Mucosa of descending colon (tissue), 3 donors: Measurements from ENCODE around the gene KRTAP9-1. TPM values are rescaled to one million over a fixed set of nuclear protein-coding genes. Genes with fewer than 3 reads are reported as not detected.
"Not testable (repeated sequence)": the region's sequence is repeated elsewhere in the genome, so short reads cannot be mapped to it uniquely, and the experiment has no call there.

Source experiments
- ATAC-seq: fragments of 200-7000 bp; cut with Tn5 transposase; one replicate; pipeline ENCODE4 v1.9.1; 2020; ENCODE audit warnings: mild to moderate bottlenecking, moderate library complexity
- DNase-seq, 3 donors: peaks; one replicate each; pipeline ENCODE4 v3.0.0-alpha.2; 2020
- H3K36me3 ChIP-seq: fragments of 200-600 bp; one replicate; pipeline ENCODE4 v1.8.0; 2021; ENCODE audit warnings: low read depth, mild to moderate bottlenecking
- H3K4me1 ChIP-seq: fragments of 200-600 bp; one replicate; pipeline ENCODE4 v1.8.0; 2021; ENCODE audit warnings: low read depth, mild to moderate bottlenecking
- H3K4me3 ChIP-seq: fragments of 200-600 bp; one replicate; pipeline ENCODE4 v1.8.0; 2021; ENCODE audit warnings: mild to moderate bottlenecking
- H3K9me3 ChIP-seq: fragments of 200-600 bp; one replicate; pipeline ENCODE4 v1.8.0; 2021; ENCODE audit warnings: mild to moderate bottlenecking
- intact Hi-C, 2 donors: fragments of 100-400 bp; cut with DNase I in 1 of 2; cut with micrococcal nuclease in 1 of 2; formaldehyde crosslinking; loops; one replicate each; pipeline versions ENCODE4 v1.11.0 to v1.11.1; 2022; cut with DNase I, micrococcal nuclease
- total RNA-seq, 3 donors: library from RNA; stranded (reverse); fragmentation: NEBNext Ultra II Directional in 2 of 3; extraction: Animal tissue kit (Norgen Biotek cat#: 25700) in 2 of 3; gene quantifications; one replicate each; pipeline versions ENCODE4 v1.2.1 to v1.2.4, GENCODE V29; 2021 to 2023
- TF ChIP-seq, protein P1 (sequence below): fragments of 200-600 bp; IDR thresholded peaks from one replicate; pipeline ENCODE4 v1.8.0; 2022; ENCODE audit warnings: antibody characterized with exemption, mild to moderate bottlenecking
- donor health status: DM: no; HTN: no; CAD: no; lungs with moderate emphysema.
- donor health status: DM: no; HTN: no; CAD: no.
- donor health status: DM: no; HTN: yes; CAD: no.

The KRTAP9-1 gene
- total RNA-seq, 3 donors from 2014 or later = not detected

DNA sequence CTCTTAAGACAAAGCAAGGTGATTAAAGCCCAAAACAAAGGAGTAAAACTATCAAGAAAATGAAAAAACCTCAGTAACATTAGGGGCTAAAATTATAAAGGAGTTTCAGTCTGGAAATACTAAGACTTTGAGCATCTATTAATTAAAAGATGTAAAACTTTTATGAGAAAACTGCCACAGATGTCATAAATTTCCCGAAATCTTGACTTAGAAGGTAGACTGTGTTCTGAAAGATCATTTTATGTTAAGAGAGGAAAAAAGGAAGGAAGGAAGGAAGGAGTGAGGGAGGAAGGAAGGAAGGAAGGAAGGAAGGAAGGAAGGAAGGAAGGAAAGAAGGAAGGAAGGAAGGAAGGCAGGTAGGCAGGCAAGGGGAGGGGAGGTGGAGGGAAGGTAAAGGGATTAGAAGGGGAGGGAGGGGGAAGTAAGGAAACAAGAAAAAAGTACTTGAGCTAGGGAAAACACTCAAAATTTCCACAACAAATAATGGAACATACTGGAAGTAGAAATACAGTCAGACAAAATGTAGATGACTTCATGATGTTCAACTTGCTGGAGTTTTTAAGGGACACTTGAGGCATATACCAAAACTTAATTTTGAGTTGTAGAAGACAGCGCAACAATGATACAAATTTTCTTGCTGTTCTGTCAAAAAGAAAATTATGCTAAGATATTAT is 42.0 kb upstream of the KRTAP9-1 start:
- TF ChIP-seq, protein P1, sequence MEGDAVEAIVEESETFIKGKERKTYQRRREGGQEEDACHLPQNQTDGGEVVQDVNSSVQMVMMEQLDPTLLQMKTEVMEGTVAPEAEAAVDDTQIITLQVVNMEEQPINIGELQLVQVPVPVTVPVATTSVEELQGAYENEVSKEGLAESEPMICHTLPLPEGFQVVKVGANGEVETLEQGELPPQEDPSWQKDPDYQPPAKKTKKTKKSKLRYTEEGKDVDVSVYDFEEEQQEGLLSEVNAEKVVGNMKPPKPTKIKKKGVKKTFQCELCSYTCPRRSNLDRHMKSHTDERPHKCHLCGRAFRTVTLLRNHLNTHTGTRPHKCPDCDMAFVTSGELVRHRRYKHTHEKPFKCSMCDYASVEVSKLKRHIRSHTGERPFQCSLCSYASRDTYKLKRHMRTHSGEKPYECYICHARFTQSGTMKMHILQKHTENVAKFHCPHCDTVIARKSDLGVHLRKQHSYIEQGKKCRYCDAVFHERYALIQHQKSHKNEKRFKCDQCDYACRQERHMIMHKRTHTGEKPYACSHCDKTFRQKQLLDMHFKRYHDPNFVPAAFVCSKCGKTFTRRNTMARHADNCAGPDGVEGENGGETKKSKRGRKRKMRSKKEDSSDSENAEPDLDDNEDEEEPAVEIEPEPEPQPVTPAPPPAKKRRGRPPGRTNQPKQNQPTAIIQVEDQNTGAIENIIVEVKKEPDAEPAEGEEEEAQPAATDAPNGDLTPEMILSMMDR = no peak
- intact Hi-C loops = no loop called here
- ATAC-seq = no peak

DNA sequence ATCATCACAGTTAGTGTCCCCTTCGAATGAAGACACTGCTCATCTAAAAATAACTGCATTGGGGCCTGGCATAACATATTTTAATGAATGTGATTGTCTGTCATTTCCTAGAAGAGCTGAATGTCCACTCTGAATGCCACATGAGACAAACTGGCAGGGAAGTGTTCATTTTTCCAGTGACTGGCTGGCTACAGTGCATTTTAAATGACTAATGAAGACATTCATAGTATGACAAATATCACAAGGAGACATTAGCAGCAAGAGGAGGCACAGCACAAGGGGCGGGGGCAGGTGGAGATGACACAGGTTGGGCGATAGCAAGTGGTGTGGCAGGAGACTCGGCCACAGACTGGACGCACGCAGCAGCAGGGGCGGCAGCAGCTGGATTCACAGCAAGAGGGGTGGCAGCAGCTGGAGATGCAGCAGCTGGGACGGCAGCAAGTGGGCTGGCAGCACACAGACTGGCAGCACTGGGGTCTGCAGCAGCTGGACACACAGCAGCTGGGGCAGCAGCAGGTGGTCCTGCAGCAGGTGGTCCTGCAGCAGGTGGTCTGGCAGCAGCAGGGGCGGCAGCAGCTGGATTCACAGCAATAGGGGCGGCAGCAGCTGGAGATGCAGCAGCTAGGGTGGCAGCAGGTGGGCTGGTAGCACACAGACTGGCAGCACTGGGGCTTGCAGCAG is 40.6 kb upstream of the KRTAP9-1 start:
- H3K36me3 ChIP-seq, ATAC-seq, H3K9me3 ChIP-seq, H3K4me1 ChIP-seq, intact Hi-C loops, H3K4me3 ChIP-seq, DNase-seq: not testable (repeated sequence)

More for the DNA sequence above, 42.0 kb upstream of the KRTAP9-1 start:
- H3K36me3 ChIP-seq = no peaks in the 10 kb centered on the region
- H3K9me3 ChIP-seq = peaks cover 10% of the 10 kb centered on the region
- no peak for DNase-seq
- no peaks in the 10 kb centered on the region for H3K4me1 ChIP-seq
- no peak overlapping the region for H3K4me3 ChIP-seq

DNA sequence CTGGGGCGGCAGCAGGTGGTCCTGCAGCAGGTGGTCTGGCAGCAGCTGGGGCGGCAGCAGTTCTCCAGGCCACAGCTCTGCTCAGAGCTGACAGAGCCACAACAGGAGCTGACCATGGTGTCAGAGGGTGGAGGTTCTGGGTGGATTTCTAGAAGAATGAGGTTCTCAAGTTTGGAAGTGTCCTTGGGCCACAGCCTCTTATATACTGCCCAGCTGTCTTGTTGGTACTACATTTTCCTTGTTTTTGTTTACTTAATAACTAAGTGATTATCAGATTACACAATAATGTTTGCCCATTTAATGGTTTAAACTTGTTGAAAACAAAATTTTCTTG is 40.1 kb upstream of the KRTAP9-1 start, which contains the start of gene KRTAP4-5:
TSS of gene KRTAP4-5 (minus strand) at position 174 of the 334 bp plus-strand sequence. CDS start at position 116, 58 bp downstream.
- H3K4me3 ChIP-seq = no peak within 1 kb of the TSS
- TF ChIP-seq, protein P1 = no peak
- no peaks in the 10 kb centered on the region for H3K4me1 ChIP-seq
- intact Hi-C loops = no loop called here
- H3K9me3 ChIP-seq = no peaks in the 10 kb centered on the region
- DNase-seq = no peak
- ATAC-seq = no peak
- H3K36me3 ChIP-seq = no peaks in the 10 kb centered on the region

DNA sequence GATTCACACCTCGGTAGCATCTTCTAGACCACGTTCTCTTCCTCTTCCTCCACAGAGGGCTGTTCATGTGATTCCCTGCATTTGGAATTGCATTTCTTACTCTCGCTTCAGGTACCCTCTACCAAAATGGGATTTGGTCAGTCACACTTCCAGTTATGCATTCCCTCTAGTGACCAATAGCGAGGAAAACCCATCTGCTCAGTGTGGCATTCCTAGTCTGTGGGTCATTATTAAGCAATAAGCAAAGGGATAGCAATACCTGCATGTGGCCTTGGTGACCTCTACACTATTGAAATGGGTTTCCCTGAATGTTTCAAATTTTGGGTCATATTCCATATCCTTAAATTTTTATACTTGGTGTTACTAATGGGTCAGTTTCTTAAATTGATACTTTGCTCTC is 39.7 kb upstream of the KRTAP9-1 start:
- intact Hi-C loops = no loop called here
- TF ChIP-seq, protein P1 = no peak
- H3K9me3 ChIP-seq = no peaks in the 10 kb centered on the region
- no peak overlapping the region for H3K4me3 ChIP-seq
- DNase-seq (no peak), ATAC-seq (no peak)
- H3K36me3 ChIP-seq = no peaks in the 10 kb centered on the region
- no peaks in the 10 kb centered on the region for H3K4me1 ChIP-seq

DNA sequence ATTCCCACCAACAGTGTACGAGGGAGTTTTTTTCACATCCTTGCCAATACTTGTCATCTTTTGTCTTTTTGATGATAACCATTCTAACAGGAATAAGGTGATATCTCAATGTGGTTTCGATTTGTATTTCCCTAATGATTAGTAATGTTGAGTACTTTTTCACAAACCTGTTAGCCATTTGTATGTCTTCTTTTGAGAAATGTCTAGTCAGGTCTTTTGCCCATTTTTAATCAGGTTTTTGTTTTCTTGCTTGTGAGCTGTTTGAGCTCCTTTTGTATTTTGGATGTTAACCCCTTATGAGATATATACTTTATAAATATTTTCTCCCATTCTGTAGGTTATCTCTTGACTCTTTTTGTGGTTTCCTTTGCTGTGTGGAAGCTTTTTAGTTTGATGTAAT is 38.2 kb upstream of the KRTAP9-1 start:
- Histone ChIP-seq H3K36me3 (no peaks in the 10 kb centered on the region), H3K4me1 (no peaks in the 10 kb centered on the region), H3K9me3 (no peaks in the 10 kb centered on the region), H3K4me3 (no peak overlapping the region)
- intact Hi-C loops = no loop called here
- TF ChIP-seq, protein P1 = no peak
- no peak for ATAC-seq
- DNase-seq = no peak

DNA sequence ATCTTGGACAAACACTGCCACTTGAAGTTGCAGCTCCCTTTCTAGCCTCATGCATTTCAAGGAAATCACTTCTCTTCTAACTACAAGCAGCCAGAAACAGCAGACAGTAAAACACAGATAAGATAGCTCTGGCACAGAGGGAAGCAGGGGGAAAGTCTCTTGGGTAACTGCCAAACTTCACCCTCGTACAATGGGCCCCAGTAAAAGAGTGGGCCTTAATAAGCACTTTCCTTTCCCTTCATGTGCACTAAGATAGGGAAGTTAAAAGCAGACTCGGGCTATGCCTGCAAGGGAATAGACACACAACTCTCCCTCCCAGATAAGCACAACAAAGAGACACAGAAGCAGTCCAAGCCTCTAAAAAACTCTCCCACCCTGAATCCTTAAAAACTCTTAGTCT is 35.8 kb upstream of the KRTAP9-1 start:
- Histone ChIP-seq H3K4me3 (no peak overlapping the region), H3K9me3 (no peaks in the 10 kb centered on the region), H3K4me1 (no peaks in the 10 kb centered on the region), H3K36me3 (no peaks in the 10 kb centered on the region)
- no peak for ATAC-seq
- TF ChIP-seq, protein P1 = no peak
- intact Hi-C loops = no loop called here
- no peak for DNase-seq

DNA sequence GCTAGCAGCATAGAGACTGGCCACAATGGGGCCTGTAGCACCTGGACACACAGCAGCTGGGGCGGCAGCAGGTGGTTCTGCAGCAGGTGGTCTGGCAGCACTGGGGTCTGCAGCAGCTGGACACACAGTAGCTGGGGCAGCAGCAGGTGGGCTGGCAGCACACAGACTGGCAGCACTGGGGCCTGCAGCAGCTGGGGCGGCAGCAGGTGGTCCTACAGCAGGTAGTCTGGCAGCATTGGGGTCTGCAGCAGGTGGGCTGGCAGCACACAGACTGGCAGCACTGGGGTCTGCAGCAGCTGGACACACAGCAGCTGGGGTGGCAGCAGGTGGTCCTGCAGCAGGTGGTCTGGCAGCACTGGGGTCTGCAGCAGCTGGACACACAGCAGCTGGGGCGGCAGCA is 29.5 kb upstream of the KRTAP9-1 start:
- intact Hi-C loops, H3K36me3 ChIP-seq, ATAC-seq, H3K4me1 ChIP-seq, H3K4me3 ChIP-seq, DNase-seq, H3K9me3 ChIP-seq: not testable (repeated sequence)
